ENCODE results near the gene MACROD1.

Gene MACROD1

DNA sequence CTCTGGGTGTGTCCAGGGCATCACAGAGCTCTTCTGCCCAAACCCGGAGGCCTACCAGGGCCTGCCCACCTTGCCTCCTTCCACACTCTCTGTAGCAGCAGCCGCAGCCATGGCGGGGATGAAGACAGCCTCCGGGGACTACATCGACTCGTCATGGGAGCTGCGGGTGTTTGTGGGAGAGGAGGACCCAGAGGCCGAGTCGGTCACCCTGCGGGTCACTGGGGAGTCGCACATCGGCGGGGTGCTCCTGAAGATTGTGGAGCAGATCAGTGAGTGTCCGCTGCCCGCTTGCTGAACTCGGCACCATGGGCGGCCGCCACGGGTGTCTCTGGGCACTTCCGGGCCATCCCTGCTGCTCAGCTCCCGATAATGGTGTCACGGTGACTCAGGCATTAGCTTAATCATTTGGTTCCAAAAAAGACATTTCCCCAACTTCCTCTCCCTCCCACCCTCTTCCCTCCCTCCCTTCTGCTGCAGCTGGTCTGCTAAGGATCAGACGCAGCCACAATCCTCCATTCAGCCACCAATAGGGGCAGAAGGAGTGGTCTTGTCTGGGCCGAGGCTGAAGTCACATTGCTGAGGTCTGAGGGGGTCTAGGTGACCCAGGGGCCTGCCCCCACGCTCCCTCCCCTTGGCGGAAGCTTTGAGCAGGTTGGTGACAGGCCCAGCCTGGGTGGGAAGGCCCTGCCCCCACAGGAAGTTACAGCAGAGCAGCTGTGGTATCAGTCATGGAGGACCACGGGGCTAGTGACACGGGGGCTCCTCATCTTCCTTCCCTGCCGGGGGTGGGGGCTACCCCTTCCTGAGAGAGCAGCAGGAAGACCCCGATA is 41.6 kb upstream of the MACROD1 start:
- H3K9me3 ChIP-seq (ENCODE audit: insufficient read depth, low read length): no peaks in the 10 kb centered on the region
- no peaks in the 10 kb centered on the region; the same call in 1 of the 2 replicates for H3K36me3 ChIP-seq (ENCODE audit: low read length)
- no peaks in the 10 kb centered on the region for H3K27me3 ChIP-seq (ENCODE audit: low read length)
- H3K79me2 ChIP-seq (ENCODE audit: insufficient read depth, low read length): no peaks in the 10 kb centered on the region; the same call in 1 of the 2 replicates
- H3F3A ChIP-seq (ENCODE audit: insufficient read depth): peaks cover 15% of the 10 kb centered on the region
- no peaks in the 10 kb centered on the region for H4K20me1 ChIP-seq (ENCODE audit: low read depth, low read length)
- H2AFZ ChIP-seq (ENCODE audit: low read depth, low read length, severe bottlenecking): peak overlapping the region; percentile 24
- peak overlapping the region; percentile 89 for H3K9ac ChIP-seq (ENCODE audit: low read length)
- TF ChIP-seq EZH2phosphoT487 (conservative IDR thresholded peaks at IDR 0.05; ENCODE audit: low read length): no peak
- TF ChIP-seq, protein P1, sequence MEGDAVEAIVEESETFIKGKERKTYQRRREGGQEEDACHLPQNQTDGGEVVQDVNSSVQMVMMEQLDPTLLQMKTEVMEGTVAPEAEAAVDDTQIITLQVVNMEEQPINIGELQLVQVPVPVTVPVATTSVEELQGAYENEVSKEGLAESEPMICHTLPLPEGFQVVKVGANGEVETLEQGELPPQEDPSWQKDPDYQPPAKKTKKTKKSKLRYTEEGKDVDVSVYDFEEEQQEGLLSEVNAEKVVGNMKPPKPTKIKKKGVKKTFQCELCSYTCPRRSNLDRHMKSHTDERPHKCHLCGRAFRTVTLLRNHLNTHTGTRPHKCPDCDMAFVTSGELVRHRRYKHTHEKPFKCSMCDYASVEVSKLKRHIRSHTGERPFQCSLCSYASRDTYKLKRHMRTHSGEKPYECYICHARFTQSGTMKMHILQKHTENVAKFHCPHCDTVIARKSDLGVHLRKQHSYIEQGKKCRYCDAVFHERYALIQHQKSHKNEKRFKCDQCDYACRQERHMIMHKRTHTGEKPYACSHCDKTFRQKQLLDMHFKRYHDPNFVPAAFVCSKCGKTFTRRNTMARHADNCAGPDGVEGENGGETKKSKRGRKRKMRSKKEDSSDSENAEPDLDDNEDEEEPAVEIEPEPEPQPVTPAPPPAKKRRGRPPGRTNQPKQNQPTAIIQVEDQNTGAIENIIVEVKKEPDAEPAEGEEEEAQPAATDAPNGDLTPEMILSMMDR (IDR thresholded peaks at IDR 0.05; ENCODE audit: insufficient read depth, low read length, poor library complexity, severe bottlenecking): no peak
- peak overlapping the region; percentile 72 for H3K4me3 ChIP-seq (ENCODE audit: insufficient read depth, low read length, poor library complexity, severe bottlenecking)
- peak overlapping the region; percentile 86 for H3K27ac ChIP-seq (ENCODE audit: low read depth, low read length)
- H3K4me2 ChIP-seq (ENCODE audit: low read depth, low read length, poor library complexity, severe bottlenecking): peak overlapping the region; percentile 97
- no peaks in the 10 kb centered on the region for H3K9me2 ChIP-seq (replicated peaks; ENCODE audit: insufficient read depth, low read length)

DNA sequence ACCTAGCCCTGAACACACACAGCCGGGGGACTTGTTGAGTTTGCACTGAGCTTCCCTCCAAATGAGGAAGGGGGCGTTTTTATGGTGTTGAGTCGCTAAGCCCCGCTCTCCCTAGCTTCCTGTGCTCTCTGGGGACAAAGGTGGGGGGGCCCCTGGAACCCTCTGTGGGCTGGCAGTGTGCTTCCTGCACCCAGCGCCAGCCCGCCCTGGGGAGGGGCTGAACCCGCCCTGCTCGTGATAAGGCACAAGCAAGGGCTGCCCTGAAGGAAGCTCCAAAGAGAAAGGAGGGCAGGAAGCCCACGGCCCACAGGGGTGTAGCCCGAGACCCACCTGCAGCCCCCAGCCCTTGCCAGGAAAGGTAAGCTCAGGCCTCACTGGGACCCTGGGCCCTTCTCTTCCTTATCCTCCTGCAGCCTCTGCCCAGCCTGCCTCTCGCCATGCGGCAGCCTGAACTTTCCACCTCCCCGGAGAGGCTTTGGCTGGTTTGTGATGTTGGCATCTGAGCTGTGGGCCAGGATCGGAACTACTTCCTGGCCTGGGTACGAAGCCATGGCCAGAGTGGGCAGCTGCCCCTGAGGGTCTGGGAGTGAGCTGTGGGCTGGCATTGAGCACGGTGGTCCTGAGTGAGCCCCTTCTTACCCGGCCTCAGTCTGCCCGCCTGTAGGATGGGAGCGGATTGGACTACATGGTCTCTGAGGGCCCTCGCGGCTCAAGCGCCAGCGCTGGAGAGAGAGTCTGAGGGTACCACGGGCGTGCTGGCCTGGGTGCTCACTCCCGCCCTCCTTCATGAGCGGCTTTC is 40.7 kb upstream of the MACROD1 start, which contains the start of gene FERMT3:
FERMT3 (plus strand) TSS at position 265 of the 799 bp plus-strand sequence. CDS start 644 bp downstream, outside the sequence.
- Histone ChIP-seq H3K27me3 (ENCODE audit: low read length) (no peaks in the 10 kb centered on the region), H3K27ac (ENCODE audit: low read depth, low read length) (peak within 1 kb of the TSS; percentile 86), H3K9me2 (replicated peaks; ENCODE audit: insufficient read depth, low read length) (no peaks in the 10 kb centered on the region), H3K79me2 (ENCODE audit: insufficient read depth, low read length) (no peaks in the 10 kb centered on the region; the same call in 1 of the 2 replicates), H3K4me3 (ENCODE audit: insufficient read depth, low read length, poor library complexity, severe bottlenecking) (peak within 1 kb of the TSS; percentile 72), H4K20me1 (ENCODE audit: low read depth, low read length) (no peaks in the 10 kb centered on the region), H2AFZ (ENCODE audit: low read depth, low read length, severe bottlenecking) (peak within 1 kb of the TSS; percentile 24), H3K36me3 (ENCODE audit: low read length) (no peaks in the 10 kb centered on the region; the same call in 1 of the 2 replicates), H3F3A (ENCODE audit: insufficient read depth) (peaks cover 15% of the 10 kb centered on the region), H3K9ac (ENCODE audit: low read length) (peak within 1 kb of the TSS; percentile 89), H3K9me3 (ENCODE audit: insufficient read depth, low read length) (no peaks in the 10 kb centered on the region), H3K4me2 (ENCODE audit: low read depth, low read length, poor library complexity, severe bottlenecking) (peak within 1 kb of the TSS; percentile 97)
- no peak for TF ChIP-seq EZH2phosphoT487 (conservative IDR thresholded peaks at IDR 0.05; ENCODE audit: low read length)
- TF ChIP-seq, protein P1 (IDR thresholded peaks at IDR 0.05; ENCODE audit: insufficient read depth, low read length, poor library complexity, severe bottlenecking): no peak

DNA sequence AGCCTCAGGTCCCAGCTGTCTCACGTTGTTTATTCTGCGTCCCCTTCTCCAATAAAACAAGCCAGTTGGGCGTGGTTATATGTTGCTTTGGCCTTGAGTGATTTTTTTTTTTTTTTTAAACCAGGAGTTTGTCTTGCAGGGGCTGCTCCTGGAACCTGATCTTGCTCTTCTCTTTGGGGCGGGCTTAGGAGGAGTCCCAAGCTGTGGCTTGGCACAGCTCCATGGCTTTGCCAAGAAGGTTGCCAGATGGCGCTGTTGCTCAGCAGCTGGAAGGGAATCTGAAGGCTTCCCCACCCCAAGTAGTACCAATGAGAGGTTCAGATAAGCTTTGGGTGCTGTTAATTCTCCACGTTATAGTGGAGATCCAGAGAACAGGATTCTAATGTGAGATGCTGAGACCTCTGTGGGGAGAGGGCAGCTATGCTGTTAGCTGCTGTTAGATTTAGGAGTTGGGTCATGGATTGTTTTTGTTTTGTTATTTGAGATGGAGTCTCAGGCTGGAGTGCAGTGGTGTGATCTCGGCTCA is 38.6 kb upstream of the MACROD1 start:
- no peak overlapping the region for H2AFZ ChIP-seq (ENCODE audit: low read depth, low read length, severe bottlenecking)
- TF ChIP-seq, protein P1 (IDR thresholded peaks at IDR 0.05; ENCODE audit: insufficient read depth, low read length, poor library complexity, severe bottlenecking): peak; percentile 53
- no peak for TF ChIP-seq EZH2phosphoT487 (conservative IDR thresholded peaks at IDR 0.05; ENCODE audit: low read length)
- H3K9me2 ChIP-seq (replicated peaks; ENCODE audit: insufficient read depth, low read length): no peaks in the 10 kb centered on the region
- H3K36me3 ChIP-seq (ENCODE audit: low read length): no peaks in the 10 kb centered on the region; the same call in none of the 2 replicates
- no peak overlapping the region for H3K4me2 ChIP-seq (ENCODE audit: low read depth, low read length, poor library complexity, severe bottlenecking)
- H4K20me1 ChIP-seq (ENCODE audit: low read depth, low read length): no peaks in the 10 kb centered on the region
- H3K9ac ChIP-seq (ENCODE audit: low read length): no peak overlapping the region
- H3K27ac ChIP-seq (ENCODE audit: low read depth, low read length): no peak overlapping the region
- no peaks in the 10 kb centered on the region for H3K27me3 ChIP-seq (ENCODE audit: low read length)
- H3K79me2 ChIP-seq (ENCODE audit: insufficient read depth, low read length): no peaks in the 10 kb centered on the region; the same call in 1 of the 2 replicates
- H3F3A ChIP-seq (ENCODE audit: insufficient read depth): peaks cover 15% of the 10 kb centered on the region
- no peak overlapping the region for H3K4me3 ChIP-seq (ENCODE audit: insufficient read depth, low read length, poor library complexity, severe bottlenecking)
- no peaks in the 10 kb centered on the region for H3K9me3 ChIP-seq (ENCODE audit: insufficient read depth, low read length)
